Tongue (tissue), 2 donors: ENCODE measurements around the gene FAM177B. TPM values are rescaled to one million over a fixed set of nuclear protein-coding genes. Genes with fewer than 3 reads are reported as not detected.

Source experiments
- DNase-seq: peaks from one replicate; pipeline ENCODE4 v3.0.0-alpha.2; 2015
- total RNA-seq: library from RNA; depleted of rRNA; stranded (reverse); fragments of >200 nt; gene quantifications from one replicate; pipeline ENCODE4 v1.2.3, GENCODE V29; 2014

FAM177B gene
- total RNA-seq, result 0.41 TPM

DNA sequence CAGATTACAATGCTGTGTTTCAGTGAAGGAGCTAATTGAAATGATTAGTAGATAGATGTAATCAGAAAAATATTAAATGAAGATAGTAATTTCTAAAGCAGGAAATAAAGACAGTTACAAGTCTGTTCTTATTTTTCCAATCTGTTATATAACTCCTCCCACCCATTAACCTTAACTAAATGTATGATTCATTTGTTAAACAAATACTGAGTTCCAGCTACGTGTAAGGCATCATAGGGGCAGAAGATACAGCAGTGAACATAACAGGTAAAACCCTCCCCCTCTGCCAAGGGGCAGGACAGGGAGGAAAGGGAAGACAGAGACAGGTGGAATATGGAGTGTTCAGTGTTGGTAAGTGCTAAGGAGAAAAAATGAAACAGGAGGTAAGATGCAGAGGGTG lies at the start of gene FAM177B:
FAM177B (plus strand) TSS at position 231 of the 400 bp plus-strand sequence. CDS start 9,344 bp downstream, outside the sequence.
- no peak for DNase-seq

- peak; percentile 14 for DNase-seq
Measured at GRCh38 chr1:222691016-222691415, 46.0 kb upstream of the FAM177B start.

GRCh38 chr1:222694927-222695326 lies 42.1 kb upstream of the FAM177B start:
- no peak for DNase-seq

DNA sequence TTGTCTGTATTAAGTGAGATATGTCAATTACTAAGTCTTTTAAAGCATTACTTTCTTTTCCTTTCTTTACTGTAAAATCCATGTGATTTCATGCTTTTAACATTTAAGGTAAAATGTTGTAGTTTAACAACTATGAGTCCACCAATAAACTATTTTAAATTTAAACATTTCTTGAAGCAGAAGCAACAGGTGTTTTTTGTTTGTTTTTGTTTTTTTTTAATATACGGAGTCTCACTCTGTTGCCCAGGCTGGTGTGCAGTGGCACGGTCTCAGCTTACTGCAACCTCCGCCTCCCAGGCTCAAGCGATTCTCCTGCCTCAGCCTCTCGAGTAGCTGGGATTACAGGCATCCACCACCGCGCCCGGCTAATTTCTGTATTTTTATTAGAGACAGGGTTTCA lies 40.3 kb upstream of the FAM177B start:
- DNase-seq, result no peak

DNA sequence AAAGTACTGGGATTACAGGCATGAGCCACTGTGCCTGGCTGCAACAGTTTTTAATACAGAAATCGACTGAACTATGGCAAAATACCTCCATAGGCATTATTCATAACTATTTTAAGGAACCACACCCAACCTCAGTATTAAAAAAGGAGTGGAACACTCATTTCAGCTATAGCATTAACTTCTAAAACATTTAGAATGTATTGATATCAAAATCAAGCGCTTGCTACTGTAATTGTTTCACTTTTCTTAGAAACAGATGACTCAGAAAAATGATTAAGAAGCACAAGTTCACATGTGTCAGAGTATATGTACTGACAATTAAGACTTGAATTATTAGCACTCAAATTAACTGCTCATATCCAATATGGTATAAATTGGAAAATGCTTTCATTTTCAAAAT lies 39.8 kb upstream of the FAM177B start:
- no peak for DNase-seq

DNA sequence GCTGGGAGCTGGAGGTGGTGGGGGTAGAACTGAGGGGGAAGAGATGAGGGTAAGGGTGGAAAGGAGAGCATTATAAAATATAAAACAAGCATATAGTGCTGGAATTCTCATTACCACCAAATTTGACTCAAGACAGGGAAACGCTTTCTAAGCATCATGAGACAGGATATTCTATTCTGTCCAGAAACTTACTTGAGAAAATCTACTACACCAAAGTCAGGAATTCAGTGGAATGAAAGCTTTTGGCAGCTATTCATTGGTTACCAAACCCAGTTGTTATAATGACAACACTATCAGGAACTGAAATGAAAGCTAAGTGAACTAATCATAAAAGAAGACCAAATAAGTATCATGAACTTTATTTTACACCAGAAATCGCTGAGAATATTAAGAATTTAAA lies 39.2 kb upstream of the FAM177B start:
- no peak for DNase-seq

DNA sequence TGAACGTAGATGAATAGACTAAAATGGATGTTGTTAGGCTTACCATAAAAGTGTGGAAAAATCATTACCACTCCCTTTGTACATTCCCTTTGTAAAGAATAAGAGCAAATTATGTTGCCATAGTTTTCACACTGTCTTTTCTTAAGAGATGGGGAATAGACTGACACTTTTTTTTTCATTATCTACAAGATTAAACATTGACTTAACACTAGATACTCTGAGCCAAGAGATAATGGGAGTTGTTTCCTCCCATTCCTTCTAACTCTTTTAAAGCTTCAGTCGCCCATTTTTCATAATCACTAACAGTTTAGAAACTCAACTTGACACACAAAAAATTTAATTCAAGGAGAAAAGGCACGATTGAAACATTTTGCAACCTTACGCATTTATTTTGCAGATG lies 34.8 kb upstream of the FAM177B start:
- no peak for DNase-seq

DNA sequence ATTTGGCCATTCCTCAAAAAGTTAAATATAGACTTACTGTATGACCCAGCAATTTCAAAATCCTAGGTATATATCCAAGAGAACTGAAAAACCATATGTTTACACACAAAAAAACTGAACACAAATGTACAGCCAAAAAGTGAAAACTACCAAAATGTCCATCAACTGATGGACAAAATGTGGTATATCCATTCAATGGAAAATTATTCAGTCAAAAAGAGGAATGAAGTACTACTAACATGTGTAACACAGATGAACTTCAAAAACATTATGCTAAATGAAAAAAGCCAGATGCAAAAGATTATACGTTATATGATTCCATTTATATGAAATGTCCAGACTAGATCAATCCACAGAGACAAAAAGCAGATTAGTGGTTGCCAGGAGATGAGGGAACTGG lies 32.7 kb upstream of the FAM177B start:
- no peak for DNase-seq

DNA sequence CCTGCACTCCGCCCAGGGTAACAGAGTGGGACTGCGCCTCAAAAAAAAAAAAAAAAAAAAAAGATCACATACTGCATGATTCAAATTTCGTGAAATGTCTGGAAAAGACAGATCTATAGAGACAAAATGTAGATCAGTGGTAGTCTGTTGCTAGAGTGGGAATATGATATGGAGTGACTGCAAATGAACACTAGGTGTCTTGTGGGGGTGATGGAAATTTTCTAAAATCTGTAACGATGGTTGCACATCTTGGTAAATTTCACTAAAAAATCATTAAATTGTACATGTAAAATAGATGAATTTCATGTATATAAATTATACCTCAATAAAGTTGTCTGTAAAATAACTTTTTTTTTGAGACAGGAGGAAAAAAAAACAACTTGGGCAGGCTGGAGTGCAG lies 30.2 kb upstream of the FAM177B start:
- no peak for DNase-seq

- no peak for DNase-seq
Measured at GRCh38 chr1:222709700-222710153, 27.3 kb upstream of the FAM177B start.

- peak; percentile 72 for DNase-seq
Measured at GRCh38 chr1:222711319-222712252, 25.4 kb upstream of the FAM177B start.

DNA sequence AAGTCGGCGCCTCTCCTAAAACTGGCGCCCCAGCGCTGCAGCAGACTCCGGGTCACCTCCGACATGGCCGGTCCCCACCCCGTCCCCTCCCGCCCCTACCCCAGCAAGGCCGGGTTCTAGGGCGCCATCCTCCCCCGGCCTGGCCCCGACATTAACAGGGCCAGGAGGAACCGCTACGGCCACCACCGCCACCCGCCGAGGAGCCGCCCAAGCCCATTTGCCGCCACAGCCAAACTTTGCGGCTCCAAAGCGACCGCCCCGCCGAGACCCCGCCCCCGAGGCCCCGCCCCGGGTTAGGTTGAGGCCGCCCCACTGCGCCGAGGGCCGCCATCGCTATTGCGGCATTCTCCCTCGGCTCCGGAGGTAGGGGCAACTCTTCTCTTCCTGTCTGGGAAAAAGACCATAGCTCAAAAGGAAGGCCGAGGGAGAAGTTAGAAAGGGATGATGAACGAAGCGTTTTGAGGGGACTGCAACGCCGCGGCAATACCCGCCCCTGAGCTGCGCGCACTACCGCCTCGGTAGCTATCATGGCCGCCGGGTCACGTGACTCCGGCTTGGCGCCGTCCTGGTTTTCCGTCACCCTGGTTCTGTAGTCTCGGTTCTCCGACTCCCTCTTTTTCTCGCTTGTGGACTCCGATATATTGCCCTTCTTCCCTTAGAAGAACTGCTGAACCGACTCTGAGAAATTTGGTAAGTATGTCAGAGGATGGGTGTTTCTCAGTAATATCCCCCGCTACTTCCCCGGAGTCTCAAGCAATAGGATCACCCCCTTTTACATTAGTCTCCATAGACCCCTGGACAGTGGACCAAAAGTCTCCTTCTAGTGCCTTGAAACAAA lies 24.5 kb upstream of the FAM177B start, which contains the start of the genes AIDA and BROX:
AIDA (minus strand) TSS at position 239 of the 838 bp plus-strand sequence; CDS start at position 65, 174 bp downstream.
BROX (plus strand) TSS at position 312 of the 838 bp plus-strand sequence. CDS start 3,136 bp downstream, outside the sequence.
- peak; percentile 97 for DNase-seq

- peak; percentile 98 for DNase-seq
Measured at GRCh38 chr1:222713091-222713961, 23.7 kb upstream of the FAM177B start.

DNA sequence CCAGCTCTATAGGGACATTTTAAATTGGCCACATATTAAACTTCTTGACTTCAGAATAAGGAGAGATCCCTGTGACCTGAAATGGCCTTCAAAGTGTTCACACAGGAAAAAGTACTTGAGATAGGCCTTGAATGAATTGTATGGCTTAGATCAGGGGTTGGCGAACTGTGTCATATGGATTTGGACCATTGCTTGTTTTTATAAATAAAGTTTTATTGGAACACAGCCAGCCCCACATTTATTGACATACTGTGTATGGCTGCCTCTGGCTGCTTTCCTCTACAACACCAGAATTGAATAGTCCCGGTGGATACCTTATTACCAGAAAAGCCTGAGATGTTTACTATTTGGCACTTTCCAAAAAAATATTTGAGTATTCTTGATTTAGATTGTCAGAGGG lies 20.6 kb upstream of the FAM177B start:
- no peak for DNase-seq

DNA sequence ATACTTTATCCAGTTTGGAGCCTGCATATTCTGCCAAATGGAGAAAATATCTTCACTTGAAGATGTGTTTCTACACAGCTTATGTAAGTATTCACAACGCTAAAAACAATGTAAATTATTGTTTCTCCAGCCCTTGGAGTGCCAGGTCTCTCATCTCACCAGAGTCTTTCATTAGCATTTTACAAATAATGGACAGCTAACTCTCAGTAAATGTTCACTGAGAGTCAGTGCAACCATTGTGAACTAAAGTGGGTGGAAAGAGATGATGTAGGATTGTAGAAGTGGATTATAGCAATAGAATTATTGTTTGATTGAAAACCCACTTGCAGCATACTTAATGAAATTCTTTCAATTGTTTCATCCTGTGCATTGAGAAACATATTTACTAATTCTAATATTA lies 8.3 kb upstream of the FAM177B start:
- DNase-seq, result no peak

DNA sequence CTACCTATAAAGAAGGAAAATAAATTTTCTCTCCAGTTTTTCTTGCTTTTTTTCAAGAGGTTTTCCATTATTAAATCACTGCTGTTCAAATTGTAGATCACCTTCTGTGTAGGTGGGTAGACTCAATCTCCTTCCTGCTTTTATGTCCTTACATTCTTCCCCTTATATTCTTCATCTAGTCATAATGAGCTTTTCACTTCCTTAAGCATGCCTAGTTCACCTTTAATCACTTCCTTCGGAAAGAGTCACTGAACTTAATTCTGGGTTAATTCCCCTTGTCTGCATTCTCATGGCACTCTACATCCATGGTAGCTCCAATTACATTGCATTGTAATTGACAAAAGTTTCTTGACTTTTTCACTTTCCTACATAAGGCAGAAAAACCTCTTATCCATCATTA lies 6.1 kb upstream of the FAM177B start:
- DNase-seq, result no peak

DNA sequence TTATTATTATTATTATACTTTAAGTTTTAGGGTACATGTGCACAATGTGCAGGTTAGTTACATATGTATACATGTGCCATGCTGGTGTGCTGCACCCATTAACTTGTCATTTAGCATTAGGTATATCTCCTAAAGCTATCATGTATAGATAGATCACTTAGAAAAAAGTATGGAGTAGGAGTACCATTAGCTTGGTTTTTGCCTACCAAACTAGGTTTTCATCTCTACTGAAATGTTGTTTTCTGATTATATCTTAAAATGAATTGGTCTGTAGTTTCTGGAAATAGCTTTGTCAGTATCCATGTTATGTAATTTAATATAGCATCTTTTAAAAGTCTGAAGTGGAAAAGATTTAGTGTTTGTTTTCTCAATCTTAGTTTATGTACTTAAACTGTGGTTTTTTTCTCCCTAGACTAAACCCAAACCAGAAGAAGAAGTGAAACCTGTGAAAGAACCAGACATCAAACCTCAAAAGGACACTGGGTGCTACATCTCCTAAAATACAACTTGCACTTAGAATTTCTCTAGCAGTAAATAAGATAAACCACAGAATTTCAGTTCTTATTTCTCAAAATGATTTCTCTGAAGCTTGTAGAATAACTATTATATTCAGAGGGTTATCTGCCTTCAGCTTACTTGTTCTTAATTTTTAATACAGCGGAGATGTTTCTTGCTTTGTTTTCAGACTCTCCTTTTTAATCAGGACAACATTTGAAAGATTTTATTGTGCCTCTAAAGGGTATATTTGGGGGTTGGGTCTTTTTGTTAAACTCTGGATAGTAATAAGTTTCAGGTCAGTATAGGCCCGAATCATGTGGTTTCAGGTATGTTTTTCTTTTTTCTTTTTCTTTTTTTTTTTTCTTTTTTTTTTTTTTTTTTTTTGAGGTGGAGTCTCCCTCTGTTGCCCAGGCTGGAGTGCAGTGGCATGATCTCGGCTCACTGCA lies 4.5 kb upstream of the FAM177B start:
- DNase-seq, result no peak

DNA sequence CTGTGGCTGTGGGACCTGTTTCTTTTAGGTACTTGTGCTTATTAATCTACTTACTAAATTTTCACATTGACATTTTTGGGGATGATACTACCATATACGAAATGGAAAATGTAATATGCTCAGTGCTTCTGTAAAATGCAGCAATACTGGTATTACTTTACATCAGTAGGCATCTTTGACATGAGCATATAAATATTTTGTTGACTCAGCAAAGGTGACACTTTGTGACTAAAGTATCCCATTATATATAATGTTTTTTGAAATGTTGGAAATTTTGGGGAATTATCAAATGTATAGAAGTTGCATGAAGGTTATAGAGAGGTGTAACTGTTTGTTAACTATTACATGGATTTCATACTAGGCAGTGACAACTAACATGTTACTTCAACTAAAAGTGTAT lies 2.3 kb upstream of the FAM177B start:
- no peak for DNase-seq

GRCh38 chr1:222736470-222736869 lies 532 bp upstream of the FAM177B start:
- DNase-seq, result no peak

- no peak for DNase-seq
Measured at GRCh38 chr1:222739465-222739864, 2.5 kb downstream of the FAM177B start.

DNA sequence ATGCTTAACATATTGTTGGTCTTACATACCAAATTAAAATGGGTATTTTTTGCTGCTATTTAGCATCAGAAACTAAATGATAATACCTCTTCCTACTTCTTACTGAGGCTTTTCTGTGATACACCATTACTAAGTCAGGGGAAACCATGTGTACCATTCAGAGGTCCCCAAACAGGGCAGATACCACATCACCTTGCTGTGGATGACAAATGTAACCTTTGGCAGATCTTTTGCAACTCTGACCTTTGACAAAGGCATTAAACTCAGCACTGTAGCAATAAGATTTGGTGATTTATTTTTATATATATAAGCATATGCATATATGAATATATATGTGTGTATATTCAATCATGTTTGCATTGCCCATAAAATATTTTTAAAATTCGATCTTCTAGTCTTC lies 2.9 kb downstream of the FAM177B start:
- DNase-seq, result no peak
